Testis (tissue), 2 donors: Measurements from ENCODE around the gene ATP6V1G3.

Source experiments
- CTCF ChIP-seq, 3 experiments: fragments of 450-650 bp in 2 of 3; fragments of 200-600 bp in 1 of 3; sonication (generic) in 1 of 3; IDR thresholded peaks; one replicate each; pipeline ENCODE4 v1.5.1; 2016 to 2019; ENCODE audit warnings: antibody characterized with exemption in 3 of 3, mild to moderate bottlenecking in 2 of 3, moderate library complexity in 1 of 3
- POLR2A ChIP-seq: fragments of 450-650 bp; IDR thresholded peaks from one replicate; pipeline ENCODE4 v1.6.1; 2017; ENCODE audit warnings: antibody characterized with exemption, mild to moderate bottlenecking, moderate library complexity

DNA sequence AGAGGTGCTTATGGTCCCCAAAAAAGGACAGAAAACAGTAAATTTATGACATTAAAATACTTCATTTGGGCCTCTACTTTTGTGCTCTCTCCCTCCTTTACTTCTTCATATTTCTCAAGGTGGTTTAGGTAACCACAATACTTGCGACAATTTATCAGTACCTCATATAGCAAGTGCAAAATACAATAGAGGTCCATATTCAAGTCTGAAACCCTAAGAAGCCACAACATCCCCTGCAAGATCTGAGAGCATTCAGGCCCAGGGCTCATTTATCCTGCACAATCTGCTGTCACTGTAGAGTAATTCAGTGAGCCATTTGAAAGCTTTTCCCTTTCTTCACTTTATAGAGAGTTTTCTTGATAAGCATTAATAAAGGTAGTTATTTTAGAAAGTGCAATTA is 24.2 kb upstream of the ATP6V1G3 start:
- TF ChIP-seq POLR2A: no peak
- no peak for TF ChIP-seq CTCF (IDR thresholded peaks at IDR 0.05)
